Naive thymus-derived CD8-positive, alpha-beta T cell (primary cell): ENCODE data around the gene ATXN1. TPM values are rescaled to one million over a fixed set of nuclear protein-coding genes. Genes with fewer than 3 reads are reported as not detected.

Experiments
- ATAC-seq, 2 donors: fragments of 150-1000 bp; cut with Tn5 transposase in 1 of 2; sonication (Bioruptor Pico), chemical (Tn5 transposase) in 1 of 2; 1 replicate in 1 of 2; 2 replicates in 1 of 2; pipeline ENCODE4 v1.10.0; 2021; ENCODE audit warnings: mild to moderate bottlenecking in 2 of 2, moderate library complexity in 2 of 2
- POLR2A ChIA-PET: fragments of 350-600 bp; sonication (Branson Sonifier 250); formaldehyde crosslinking; loops from one replicate; lab custom pipeline; 2021; ENCODE audit warnings: antibody characterized with exemption; lab: Charles Lee
- DNase-seq, 10 donors: peaks; one replicate each; pipeline versions ENCODE4 v3.0.0 to v3.0.0-alpha.2; 2020 to 2022
- H3K27ac Mint-ChIP-seq, 10 donors: one replicate each; pipeline ENCODE4 v1.8.0; 2020 to 2022; ENCODE audit warnings: mild to moderate bottlenecking in 10 of 10, mixed read lengths in 10 of 10, moderate library complexity in 4 of 10, inconsistent platforms in 1 of 10
- H3K27me3 Mint-ChIP-seq, 5 donors: one replicate each; pipeline ENCODE4 v1.8.0; 2021 to 2022; ENCODE audit warnings: mixed read lengths in 5 of 5
- H3K36me3 Mint-ChIP-seq, 3 donors: one replicate each; pipeline ENCODE4 v1.8.0; 2020 to 2022; ENCODE audit warnings: mixed read lengths in 3 of 3, mild to moderate bottlenecking in 2 of 3, inconsistent platforms in 1 of 3
- H3K4me1 Mint-ChIP-seq, 4 donors: one replicate each; pipeline ENCODE4 v1.8.0; 2021 to 2022; ENCODE audit warnings: mixed read lengths in 4 of 4
- H3K4me3 Mint-ChIP-seq, 10 donors: one replicate each; pipeline ENCODE4 v1.8.0; 2020 to 2022; ENCODE audit warnings: mild to moderate bottlenecking in 10 of 10, mixed read lengths in 10 of 10, moderate library complexity in 6 of 10, inconsistent platforms in 1 of 10
- H3K9me3 Mint-ChIP-seq, 9 donors: one replicate each; pipeline ENCODE4 v1.8.0; 2020 to 2022; ENCODE audit warnings: mixed read lengths in 9 of 9, mild to moderate bottlenecking in 3 of 9, inconsistent platforms in 1 of 9, moderate library complexity in 1 of 9
- polyA plus RNA-seq, 3 donors: library from polyadenylated mRNA; unstranded; fragments of 300-500 nt; fragmentation: Illumina TruSeq; gene quantifications; one replicate each; pipeline ENCODE4 v1.2.3, GENCODE V29; 2021
- total RNA-seq, 8 experiments: library from RNA in 2 of 8; stranded (reverse) in 2 of 8; gene quantifications; one replicate each; pipeline ENCODE4 v1.2.3 and lab custom pipeline; 2021 to 2026

Gene ATXN1
- total and polyA plus RNA-seq, 5 experiments from 2014 or later = 2.7 to 42.3 (median 8.2) TPM

DNA sequence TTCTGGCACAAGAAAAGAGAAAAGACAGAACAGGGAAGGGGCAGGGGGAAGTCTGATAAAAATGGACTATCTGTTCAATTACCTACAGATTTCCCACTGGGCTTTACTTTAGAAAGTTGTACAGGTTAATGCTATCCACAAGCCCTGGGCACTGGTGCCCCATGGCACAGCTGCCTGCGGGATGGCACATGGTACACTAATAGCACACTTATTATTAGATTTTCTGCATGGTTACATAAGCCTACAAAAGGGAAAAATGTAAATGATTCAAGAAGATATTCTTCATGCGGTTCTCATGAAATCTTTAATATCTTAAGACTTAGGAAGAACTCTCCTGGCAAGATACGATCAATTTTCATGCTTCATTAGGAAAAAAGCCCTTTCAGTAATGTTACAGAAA, 385.4 kb downstream of the ATXN1 start:
- no peaks in the 10 kb centered on the region for H3K27me3 Mint-ChIP-seq
- H3K4me1 Mint-ChIP-seq = peaks cover 7 to 30% (median 18%) of the 10 kb centered on the region in 4 donors
- H3K9me3 Mint-ChIP-seq = peaks cover 0 to 8% (median 0%) of the 10 kb centered on the region in 9 donors
- no peak overlapping the region for H3K4me3 Mint-ChIP-seq
- DNase-seq (no peak), ATAC-seq (no peak)
- peak overlapping the region in 1 of 10 donors; percentile 37 for H3K27ac Mint-ChIP-seq
- POLR2A ChIA-PET = no interaction called here
- H3K36me3 Mint-ChIP-seq = peaks cover 0 to 9% (median 8%) of the 10 kb centered on the region in 3 donors

DNA sequence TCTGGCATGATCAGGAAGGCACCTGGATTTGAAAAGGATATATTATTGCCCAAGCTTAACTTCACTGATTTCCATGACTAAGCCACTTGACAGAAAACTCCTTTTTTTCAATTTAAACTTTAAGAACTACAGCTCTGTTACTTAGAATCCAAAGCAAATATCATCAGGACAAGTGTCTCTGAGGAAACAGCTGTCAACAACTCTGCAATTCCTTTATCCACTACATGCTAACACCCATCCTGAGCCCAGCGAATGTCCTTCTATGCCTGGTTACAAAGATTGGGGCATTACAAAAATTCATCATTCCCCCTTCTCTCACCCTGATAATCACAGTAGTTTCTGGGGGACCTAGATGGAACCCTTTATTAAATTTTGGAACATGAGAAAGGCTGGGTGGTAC, 386.1 kb downstream of the ATXN1 start:
- Mint-ChIP-seq H3K4me1 (peaks cover 7 to 30% (median 18%) of the 10 kb centered on the region in 4 donors), H3K4me3 (peak overlapping the region in 2 of 10 donors; percentile 3 to 52), H3K36me3 (peaks cover 0 to 9% (median 8%) of the 10 kb centered on the region in 3 donors), H3K27me3 (no peaks in the 10 kb centered on the region), H3K9me3 (peaks cover 0 to 8% (median 0%) of the 10 kb centered on the region in 9 donors), H3K27ac (peak overlapping the region in 1 of 10 donors; percentile 30)
- ATAC-seq (no peak), DNase-seq (no peak)
- POLR2A ChIA-PET = no interaction called here

DNA sequence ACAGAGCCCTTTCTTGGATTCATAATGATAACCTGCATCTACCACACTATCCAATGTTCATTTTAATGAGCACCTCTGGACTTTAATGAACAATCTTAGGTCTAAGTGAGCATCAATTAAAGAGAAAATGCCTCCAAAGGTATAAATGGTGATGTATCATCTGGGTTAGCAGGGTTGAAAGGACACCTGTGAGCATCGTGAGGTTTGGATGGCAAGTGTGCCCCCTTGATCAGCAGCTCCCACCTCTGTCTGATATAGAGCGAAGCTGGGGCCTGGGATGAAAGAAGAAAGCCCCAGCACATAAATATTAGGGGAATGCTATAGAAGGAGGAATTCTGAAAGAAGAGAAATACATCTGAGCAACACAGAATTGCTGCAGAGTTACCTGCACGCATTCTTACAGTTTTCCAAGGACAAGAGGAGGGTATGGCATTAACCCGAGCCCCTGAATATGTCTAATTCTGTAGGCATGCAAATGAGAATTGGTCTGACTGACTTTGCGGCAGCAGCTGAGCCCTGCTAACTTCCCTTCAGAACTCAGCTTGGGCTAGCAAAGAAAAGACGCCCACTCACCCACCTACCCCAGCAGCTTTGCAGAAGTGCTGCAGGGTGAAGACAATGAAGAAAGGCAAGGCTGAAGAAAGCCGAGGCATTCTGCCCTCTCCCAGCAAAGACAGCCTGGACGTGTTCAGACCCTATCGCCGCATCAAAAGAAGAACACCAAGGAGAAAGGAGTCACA, 386.6 kb downstream of the ATXN1 start:
- Mint-ChIP-seq H3K36me3 (peaks cover 0 to 9% (median 7%) of the 10 kb centered on the region in 3 donors), H3K27me3 (no peaks in the 10 kb centered on the region), H3K9me3 (peaks cover 0 to 8% (median 0%) of the 10 kb centered on the region in 9 donors), H3K4me1 (peaks cover 7 to 30% (median 18%) of the 10 kb centered on the region in 4 donors), H3K4me3 (peak overlapping the region in 2 of 10 donors; percentile 3 to 52), H3K27ac (peak overlapping the region in 2 of 10 donors; percentile 15 to 30)
- POLR2A ChIA-PET = no interaction called here
- ATAC-seq (peak; percentile 27 to 58), DNase-seq (peak in 1 of 10 donors; percentile 2)

DNA sequence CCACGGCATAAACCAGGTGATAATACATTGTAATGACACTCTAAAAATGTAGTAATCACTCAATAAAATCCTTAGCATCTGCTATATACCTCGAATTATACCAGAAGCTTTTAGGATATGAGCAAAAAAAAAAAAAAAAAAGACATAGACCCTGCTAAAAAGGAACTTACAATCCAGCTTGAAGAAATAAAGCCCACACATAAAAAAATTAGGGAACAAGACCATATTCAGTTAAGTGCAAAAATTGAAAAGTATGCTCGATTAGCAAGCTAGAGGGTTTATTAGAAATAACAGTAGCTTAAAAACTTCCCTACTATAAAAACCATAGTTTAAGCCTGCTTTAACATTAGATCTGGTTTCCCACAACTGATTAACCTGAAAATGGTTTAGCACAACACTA, 387.2 kb downstream of the ATXN1 start:
- peaks cover 0 to 8% (median 0%) of the 10 kb centered on the region in 9 donors for H3K9me3 Mint-ChIP-seq
- peaks cover 0 to 9% (median 5%) of the 10 kb centered on the region in 3 donors for H3K36me3 Mint-ChIP-seq
- H3K27ac Mint-ChIP-seq = no peak overlapping the region
- H3K4me1 Mint-ChIP-seq = peaks cover 7 to 30% (median 18%) of the 10 kb centered on the region in 4 donors
- no peak overlapping the region for H3K4me3 Mint-ChIP-seq
- no peak for DNase-seq
- H3K27me3 Mint-ChIP-seq = no peaks in the 10 kb centered on the region
- POLR2A ChIA-PET = no interaction called here
- no peak for ATAC-seq

DNA sequence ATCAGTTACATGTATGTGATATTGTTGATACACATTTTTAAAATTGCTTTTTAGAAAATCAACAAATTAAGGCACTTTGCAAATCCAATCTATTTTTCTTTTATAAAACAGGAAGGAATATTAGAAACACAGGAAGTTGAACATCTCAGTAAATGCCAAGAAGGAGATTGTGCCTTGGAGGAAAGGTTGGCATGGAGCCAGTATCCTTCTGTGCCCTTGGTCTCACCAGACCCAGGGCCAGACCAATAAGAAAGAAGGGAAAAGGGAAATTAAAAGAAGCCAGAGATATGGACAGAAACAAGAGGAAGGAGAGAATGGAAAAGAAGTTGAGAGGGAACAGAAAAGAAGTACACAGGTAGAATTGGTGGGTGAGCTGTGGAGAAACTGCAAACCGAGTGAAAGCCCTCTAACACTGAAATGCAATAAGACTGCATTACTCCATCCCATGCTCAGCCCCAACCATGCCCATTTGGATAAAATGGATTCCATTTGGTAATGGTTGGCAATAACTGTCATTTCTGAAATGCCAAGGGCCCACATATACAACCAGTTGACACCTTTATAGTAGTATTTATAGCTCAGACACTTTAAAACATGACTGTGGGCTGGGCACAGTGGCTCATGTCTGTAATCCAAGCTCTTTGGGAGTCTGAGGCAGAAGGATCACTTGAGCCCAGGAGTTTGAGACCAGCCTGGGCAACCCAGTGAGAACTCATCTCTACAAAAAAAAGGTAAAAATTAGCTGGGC, 389.1 kb downstream of the ATXN1 start:
- Mint-ChIP-seq H3K36me3 (peaks cover 0 to 10% (median 0%) of the 10 kb centered on the region in 3 donors), H3K4me1 (peaks cover 7 to 30% (median 16%) of the 10 kb centered on the region in 4 donors), H3K27me3 (no peaks in the 10 kb centered on the region), H3K4me3 (no peak overlapping the region), H3K27ac (peak overlapping the region in 1 of 10 donors; percentile 51), H3K9me3 (peaks cover 0 to 8% (median 0%) of the 10 kb centered on the region in 9 donors)
- ATAC-seq = no peak
- POLR2A ChIA-PET = no interaction called here
- no peak for DNase-seq

DNA sequence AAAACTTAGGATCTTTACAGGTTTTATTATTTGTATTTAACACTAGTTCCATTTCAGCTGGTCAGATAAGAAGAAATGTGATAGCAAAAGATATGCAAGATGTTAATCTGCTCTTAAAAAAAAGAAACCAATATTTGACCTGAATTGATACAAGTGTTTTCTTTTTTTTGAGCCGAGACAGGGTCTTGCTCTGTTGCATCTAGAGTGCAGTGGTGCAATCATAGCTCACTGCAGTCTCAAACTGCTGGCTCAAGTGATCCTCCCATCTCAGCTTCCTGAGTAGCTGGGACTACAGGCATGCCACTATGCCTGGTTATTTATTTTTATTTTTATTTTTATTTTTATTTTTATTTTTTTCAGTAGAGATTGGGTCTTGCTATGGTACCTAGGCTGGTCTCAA, 389.9 kb downstream of the ATXN1 start:
- H3K27me3 Mint-ChIP-seq = no peaks in the 10 kb centered on the region
- H3K27ac Mint-ChIP-seq = no peak overlapping the region
- no peak overlapping the region for H3K4me3 Mint-ChIP-seq
- ATAC-seq (no peak), DNase-seq (no peak)
- H3K36me3 Mint-ChIP-seq = peaks cover 0 to 10% (median 0%) of the 10 kb centered on the region in 3 donors
- H3K4me1 Mint-ChIP-seq = peaks cover 7 to 22% (median 14%) of the 10 kb centered on the region in 4 donors
- POLR2A ChIA-PET = no interaction called here
- H3K9me3 Mint-ChIP-seq = peaks cover 0 to 8% (median 0%) of the 10 kb centered on the region in 9 donors

DNA sequence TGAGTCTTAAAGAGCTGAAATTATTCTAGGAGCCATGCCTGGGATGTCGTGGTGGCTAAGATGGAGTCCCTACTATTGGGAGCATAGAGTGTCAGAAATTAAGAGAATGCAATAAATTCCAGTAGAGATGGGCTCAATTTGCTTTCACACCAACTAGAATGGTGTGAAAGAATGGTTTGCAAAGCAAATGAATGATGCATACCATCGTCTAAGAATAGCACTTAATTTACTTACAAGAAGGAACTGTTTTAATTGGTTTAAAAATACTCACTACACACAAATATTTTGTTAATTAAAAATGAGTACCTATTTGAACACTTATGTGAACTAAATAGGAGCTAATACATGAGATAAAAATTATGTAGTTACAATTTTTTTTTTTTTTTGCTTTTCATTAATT, 390.3 kb downstream of the ATXN1 start:
- Mint-ChIP-seq H3K4me3 (no peak overlapping the region), H3K27me3 (no peaks in the 10 kb centered on the region), H3K9me3 (peaks cover 0 to 8% (median 0%) of the 10 kb centered on the region in 9 donors), H3K27ac (no peak overlapping the region), H3K4me1 (peaks cover 6 to 17% (median 13%) of the 10 kb centered on the region in 4 donors), H3K36me3 (peaks cover 0 to 10% (median 0%) of the 10 kb centered on the region in 3 donors)
- DNase-seq (no peak), ATAC-seq (no peak)
- POLR2A ChIA-PET = no interaction called here

DNA sequence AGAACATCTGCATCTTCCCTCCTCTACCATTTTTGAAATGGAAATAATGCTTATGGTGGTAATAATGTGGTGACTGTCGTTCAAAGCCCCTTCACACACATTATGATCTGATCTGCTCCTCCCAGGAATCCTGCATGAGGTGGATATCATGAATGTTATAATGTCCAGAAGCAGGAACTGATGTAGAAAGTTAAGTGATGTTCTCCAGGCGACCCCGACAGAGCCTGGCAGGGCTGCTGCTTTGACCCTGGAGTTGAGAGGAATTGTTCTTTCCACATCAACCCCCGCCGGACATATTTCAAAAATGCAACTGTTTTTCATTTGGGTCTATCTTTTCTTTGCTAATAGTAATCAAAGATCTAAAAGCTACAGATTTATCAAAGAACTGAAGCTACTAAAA, 391.3 kb downstream of the ATXN1 start:
- Mint-ChIP-seq H3K27ac (no peak overlapping the region), H3K4me3 (no peak overlapping the region), H3K9me3 (peaks cover 0 to 8% (median 0%) of the 10 kb centered on the region in 9 donors), H3K27me3 (no peaks in the 10 kb centered on the region), H3K4me1 (peaks cover 2 to 8% (median 6%) of the 10 kb centered on the region in 4 donors), H3K36me3 (peaks cover 0 to 10% (median 0%) of the 10 kb centered on the region in 3 donors)
- POLR2A ChIA-PET = no interaction called here
- no peak for ATAC-seq
- no peak for DNase-seq

DNA sequence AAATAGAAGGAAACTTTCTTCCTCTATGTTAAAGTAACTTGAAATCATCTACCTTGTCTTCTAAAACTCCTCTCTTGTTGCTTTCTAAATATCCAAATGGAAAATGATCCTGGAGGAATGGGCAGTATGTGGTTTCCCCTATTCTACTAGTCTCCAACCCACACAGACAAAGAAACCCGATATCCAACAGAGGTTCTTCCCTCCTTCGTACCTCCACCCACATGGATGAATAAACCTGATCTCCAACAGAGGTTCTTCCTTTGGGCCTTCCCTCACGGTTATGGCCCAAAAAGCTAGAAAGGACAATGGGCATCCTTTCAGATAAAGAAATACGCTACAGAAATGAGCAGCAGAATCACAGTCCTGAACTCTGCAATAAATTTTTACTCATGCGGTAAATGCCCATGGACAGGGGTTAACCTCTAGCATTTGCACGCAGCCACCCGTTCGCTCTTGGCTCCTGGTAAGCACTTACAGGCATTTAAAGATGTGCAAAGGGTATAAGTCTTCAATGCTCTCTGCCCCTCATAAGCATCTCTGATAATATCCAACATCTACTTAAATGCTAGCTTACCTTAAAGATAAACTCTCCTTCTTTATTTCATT, 392.0 kb downstream of the ATXN1 start:
- DNase-seq (no peak), ATAC-seq (no peak)
- Mint-ChIP-seq H3K36me3 (peaks cover 0 to 10% (median 0%) of the 10 kb centered on the region in 3 donors), H3K4me3 (no peak overlapping the region), H3K9me3 (peaks cover 0 to 8% (median 0%) of the 10 kb centered on the region in 9 donors), H3K4me1 (peaks cover 0 to 2% (median under 1%) of the 10 kb centered on the region in 4 donors), H3K27me3 (no peaks in the 10 kb centered on the region), H3K27ac (no peak overlapping the region)
- POLR2A ChIA-PET = no interaction called here

DNA sequence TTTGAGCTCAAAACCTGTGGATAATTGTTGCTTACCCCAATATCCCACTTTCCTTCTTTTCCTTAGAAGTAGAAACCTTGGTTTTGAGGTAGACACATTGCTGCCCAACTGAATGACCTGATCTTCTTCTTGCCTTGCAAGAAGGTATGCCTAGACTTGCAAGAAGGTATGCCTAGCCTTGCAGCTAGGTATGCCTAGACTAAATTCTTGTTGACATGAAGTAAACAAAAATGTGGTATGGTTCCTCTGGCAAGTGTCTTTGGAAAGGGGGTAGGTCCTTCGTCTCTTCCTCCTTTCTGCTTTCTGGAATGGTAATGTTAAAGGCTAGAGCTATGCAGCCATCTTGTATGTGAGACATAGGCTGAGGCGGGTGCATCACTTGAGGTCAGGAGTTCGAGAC, 393.7 kb downstream of the ATXN1 start:
- H3K27me3 Mint-ChIP-seq = no peaks in the 10 kb centered on the region
- ATAC-seq (no peak), DNase-seq (no peak)
- peaks cover 0 to 2% (median 0%) of the 10 kb centered on the region in 4 donors for H3K4me1 Mint-ChIP-seq
- POLR2A ChIA-PET = interaction anchor here (0.7 kb wide), 1 partner anchor 9 kb away, joined by 3 read pairs; no protein-coding TSS in a partner anchor
- H3K9me3 Mint-ChIP-seq = no peaks in the 10 kb centered on the region
- H3K36me3 Mint-ChIP-seq = peaks cover 0 to 5% (median 0%) of the 10 kb centered on the region in 3 donors
- no peak overlapping the region for H3K4me3 Mint-ChIP-seq
- peak overlapping the region in 1 of 10 donors; percentile 63 for H3K27ac Mint-ChIP-seq

DNA sequence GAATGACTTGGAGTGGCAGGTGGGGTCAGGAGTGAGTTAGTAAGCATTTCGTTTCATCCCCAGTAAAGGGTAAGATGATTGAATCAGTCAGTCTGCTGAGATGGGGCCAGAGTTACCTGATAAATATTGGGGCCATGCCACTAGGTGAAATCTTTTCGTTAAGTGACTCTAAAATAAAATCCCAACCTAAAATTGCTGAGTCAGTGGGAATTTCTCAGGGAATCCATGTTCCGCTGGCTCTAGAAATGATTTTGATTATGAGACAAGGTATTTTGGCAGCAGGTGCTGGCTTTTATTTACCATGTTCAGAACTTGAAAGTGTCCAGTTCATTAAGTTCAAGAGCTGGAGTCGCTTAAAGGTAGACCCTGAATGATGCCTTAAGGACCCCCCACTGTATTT, 397.5 kb downstream of the ATXN1 start:
- Mint-ChIP-seq H3K9me3 (no peaks in the 10 kb centered on the region), H3K27me3 (no peaks in the 10 kb centered on the region), H3K27ac (no peak overlapping the region), H3K36me3 (peaks cover 0 to 7% (median 3%) of the 10 kb centered on the region in 3 donors), H3K4me1 (no peaks in the 10 kb centered on the region), H3K4me3 (no peak overlapping the region)
- ATAC-seq (no peak), DNase-seq (no peak)
- POLR2A ChIA-PET = no interaction called here

DNA sequence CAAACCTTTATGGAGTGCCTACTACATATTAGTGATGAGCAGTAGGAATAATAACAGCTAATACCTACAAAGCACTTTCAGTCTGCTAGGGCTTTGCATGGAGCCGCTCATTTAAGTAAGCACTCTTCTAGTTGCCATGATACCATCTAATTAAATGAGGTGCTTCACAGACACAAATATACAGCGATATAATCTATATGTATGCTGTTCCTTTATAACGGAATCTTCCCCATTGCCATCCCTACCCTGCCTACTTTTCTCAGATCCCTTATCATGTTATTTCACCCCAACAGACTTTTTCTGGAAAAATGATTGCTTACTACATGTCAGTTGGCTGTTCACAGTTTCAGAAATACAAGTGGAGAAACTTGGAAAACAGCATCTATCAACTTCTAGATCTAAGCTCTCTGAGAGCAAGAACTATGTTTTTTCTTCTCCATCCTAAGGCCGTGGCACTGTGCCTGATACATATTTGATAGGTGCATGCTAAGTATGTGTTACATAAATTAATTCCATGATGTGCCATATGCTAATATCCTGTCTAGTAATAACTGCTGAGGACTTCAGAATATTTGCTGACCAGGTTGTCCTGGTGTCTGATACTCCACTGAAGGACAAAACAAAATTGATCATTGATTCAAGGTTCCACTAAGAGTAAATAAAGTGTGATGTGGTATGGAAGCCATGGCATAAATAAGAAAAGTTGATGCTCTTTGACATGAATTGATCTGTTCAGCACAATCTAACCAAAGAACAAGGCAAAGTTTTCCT, 398.3 kb downstream of the ATXN1 start:
- DNase-seq = no peak
- ATAC-seq = no peak
- Mint-ChIP-seq H3K9me3 (no peaks in the 10 kb centered on the region), H3K36me3 (peaks cover 0 to 5% (median 3%) of the 10 kb centered on the region in 3 donors), H3K27me3 (no peaks in the 10 kb centered on the region), H3K27ac (no peak overlapping the region), H3K4me1 (no peaks in the 10 kb centered on the region), H3K4me3 (no peak overlapping the region)
- POLR2A ChIA-PET = no interaction called here
